HepG2 (cell line): Measurements from ENCODE around the gene PPP1CA. TPM values are rescaled to one million over a fixed set of nuclear protein-coding genes. Genes with fewer than 3 reads are reported as not detected.

Source experiments
- ATF1 ChIP-seq: IDR thresholded peaks from 2 replicates; pipeline ENCODE4 v1.6.1; 2016; ENCODE audit warnings: mild to moderate bottlenecking, control low read depth
- CREM ChIP-seq, 2 experiments: sonication (generic) in 1 of 2; formaldehyde crosslinking in 1 of 2; IDR thresholded peaks; 2 replicates each; pipeline versions ENCODE4 v1.4.0 to v1.6.1; 2016 to 2020; ENCODE audit warnings: antibody characterized with exemption in 1 of 2, mild to moderate bottlenecking in 1 of 2, missing genetic modification reagents in 1 of 2
- ERF ChIP-seq: IDR thresholded peaks from 2 replicates; pipeline ENCODE4 v1.6.1; 2018; ENCODE audit warnings: missing biosample characterization, missing genetic modification reagents
- FOXC1 ChIP-seq: sonication (generic); formaldehyde crosslinking; IDR thresholded peaks from 2 replicates; pipeline ENCODE4 v1.8.0; 2022; ENCODE audit warnings: mild to moderate bottlenecking, missing genetic modification reagents, borderline replicate concordance
- KDM2A ChIP-seq: sonication (generic); formaldehyde crosslinking; IDR thresholded peaks from 2 replicates; pipeline ENCODE4 v1.4.0; 2020; ENCODE audit warnings: low read depth, missing genetic modification reagents, borderline replicate concordance
- KLF16 ChIP-seq, 2 experiments: sonication (generic) in 1 of 2; formaldehyde crosslinking in 1 of 2; IDR thresholded peaks; 2 replicates each; pipeline versions ENCODE4 v1.6.1 to v1.8.0; 2016 to 2023; ENCODE audit warnings: missing genetic modification reagents in 2 of 2, missing compliant biosample characterization in 1 of 2
- NFE2L1 ChIP-seq: sonication (generic); formaldehyde crosslinking; IDR thresholded peaks from 2 replicates; pipeline ENCODE4 v1.4.0; 2020; ENCODE audit warnings: missing genetic modification reagents, mild to moderate bottlenecking, borderline replicate concordance
- NFYC ChIP-seq: IDR thresholded peaks from 2 replicates; pipeline ENCODE4 v1.6.1; 2016; ENCODE audit warnings: missing genetic modification reagents, missing compliant biosample characterization
- SALL2 ChIP-seq: sonication (generic); formaldehyde crosslinking; IDR thresholded peaks from 2 replicates; pipeline ENCODE4 v1.8.1; 2023; ENCODE audit warnings: mild to moderate bottlenecking, missing genetic modification reagents, inconsistent platforms
- SIX1 ChIP-seq: sonication (generic); formaldehyde crosslinking; IDR thresholded peaks from 2 replicates; pipeline ENCODE4 v1.4.0; 2020; ENCODE audit warnings: missing genetic modification reagents, borderline replicate concordance
- ZFP1 ChIP-seq: IDR thresholded peaks from 2 replicates; pipeline ENCODE4 v1.6.1; 2016
- ZFX ChIP-seq: sonication (generic); formaldehyde crosslinking; IDR thresholded peaks from 2 replicates; pipeline ENCODE4 v1.4.0; 2020; ENCODE audit warnings: mild to moderate bottlenecking, low read depth, missing genetic modification reagents, moderate library complexity
- ZIK1 ChIP-seq: sonication (generic); formaldehyde crosslinking; IDR thresholded peaks from 2 replicates; pipeline ENCODE4 v1.5.0; 2020; ENCODE audit warnings: mild to moderate bottlenecking, low read depth, missing genetic modification reagents, borderline replicate concordance
- ZNF136 ChIP-seq: sonication (generic); formaldehyde crosslinking; IDR thresholded peaks from 2 replicates; pipeline ENCODE4 v1.8.1; 2022; ENCODE audit warnings: low read depth, mild to moderate bottlenecking, moderate library complexity, missing genetic modification reagents
- ZNF263 ChIP-seq: sonication (generic); formaldehyde crosslinking; IDR thresholded peaks from 2 replicates; pipeline ENCODE4 v1.4.0; 2020; ENCODE audit warnings: missing genetic modification reagents
- ZNF33B ChIP-seq: sonication (generic); formaldehyde crosslinking; IDR thresholded peaks from 2 replicates; pipeline ENCODE4 v1.5.1; 2020; ENCODE audit warnings: mild to moderate bottlenecking, missing genetic modification reagents
- ZNF501 ChIP-seq: sonication (generic); formaldehyde crosslinking; IDR thresholded peaks from 2 replicates; pipeline ENCODE4 v1.5.1; 2020; ENCODE audit warnings: mild to moderate bottlenecking, moderate library complexity, missing genetic modification reagents
- ZNF510 ChIP-seq: sonication (generic); formaldehyde crosslinking; IDR thresholded peaks from 2 replicates; pipeline ENCODE4 v1.4.0; 2020; ENCODE audit warnings: low read depth, mild to moderate bottlenecking, missing genetic modification reagents
- ZNF549 ChIP-seq: sonication (generic); formaldehyde crosslinking; IDR thresholded peaks from 2 replicates; pipeline ENCODE4 v1.5.0; 2020; ENCODE audit warnings: missing genetic modification reagents
- ZNF605 ChIP-seq: sonication (generic); formaldehyde crosslinking; IDR thresholded peaks from 2 replicates; pipeline ENCODE4 v1.8.0; 2022; ENCODE audit warnings: mild to moderate bottlenecking, missing genetic modification reagents
- polyA plus RNA-seq, 8 experiments: library from polyadenylated mRNA; depleted of rRNA in 3 of 8; stranded (reverse) in 7 of 8; unstranded in 1 of 8; fragments of >200 nt; fragmentation: Illumina TruSeq in 4 of 8; extraction: Trizol in 4 of 8; gene quantifications; 2 replicates each; pipeline versions ENCODE4 v1.2.1 to v1.2.3, GENCODE V29; 2011 to 2016; ENCODE audit warnings: low read depth in 4 of 8, missing spikeins in 1 of 8, mixed read lengths in 1 of 8; ENCODE audit not compliant: insufficient read depth in 1 of 8
- total RNA-seq, 5 experiments: library from RNA; depleted of rRNA; stranded (reverse); fragments of >200 nt; fragmentation: Illumina TruSeq; extraction: Trizol; gene quantifications; 2 replicates each; pipeline ENCODE4 v1.2.3, GENCODE V29; 2016; ENCODE audit warnings: low read depth in 1 of 5
- TF ChIP-seq, protein P1 (sequence below): sonication (generic); formaldehyde crosslinking; IDR thresholded peaks from 2 replicates; pipeline ENCODE4 v1.4.0; 2020; ENCODE audit warnings: low read depth, missing genetic modification reagents
- TF ChIP-seq, protein P2 (sequence below): sonication (generic); formaldehyde crosslinking; IDR thresholded peaks from 2 replicates; pipeline ENCODE4 v1.4.0; 2020; ENCODE audit warnings: mild to moderate bottlenecking, missing genetic modification reagents
- TF ChIP-seq, protein P3 (sequence below), 2 experiments: IDR thresholded peaks; 2 replicates each; pipeline ENCODE4 v1.6.1; 2011 to 2012; ENCODE audit warnings: low read length in 2 of 2, borderline replicate concordance in 1 of 2, low read depth in 1 of 2, mild to moderate bottlenecking in 1 of 2, moderate library complexity in 1 of 2

PPP1CA gene
- total and polyA plus RNA-seq, 2 of the 13 experiments (the other 11 are each of a cell fraction or from before 2014, with no cell fraction given): 149 to 170 TPM

DNA sequence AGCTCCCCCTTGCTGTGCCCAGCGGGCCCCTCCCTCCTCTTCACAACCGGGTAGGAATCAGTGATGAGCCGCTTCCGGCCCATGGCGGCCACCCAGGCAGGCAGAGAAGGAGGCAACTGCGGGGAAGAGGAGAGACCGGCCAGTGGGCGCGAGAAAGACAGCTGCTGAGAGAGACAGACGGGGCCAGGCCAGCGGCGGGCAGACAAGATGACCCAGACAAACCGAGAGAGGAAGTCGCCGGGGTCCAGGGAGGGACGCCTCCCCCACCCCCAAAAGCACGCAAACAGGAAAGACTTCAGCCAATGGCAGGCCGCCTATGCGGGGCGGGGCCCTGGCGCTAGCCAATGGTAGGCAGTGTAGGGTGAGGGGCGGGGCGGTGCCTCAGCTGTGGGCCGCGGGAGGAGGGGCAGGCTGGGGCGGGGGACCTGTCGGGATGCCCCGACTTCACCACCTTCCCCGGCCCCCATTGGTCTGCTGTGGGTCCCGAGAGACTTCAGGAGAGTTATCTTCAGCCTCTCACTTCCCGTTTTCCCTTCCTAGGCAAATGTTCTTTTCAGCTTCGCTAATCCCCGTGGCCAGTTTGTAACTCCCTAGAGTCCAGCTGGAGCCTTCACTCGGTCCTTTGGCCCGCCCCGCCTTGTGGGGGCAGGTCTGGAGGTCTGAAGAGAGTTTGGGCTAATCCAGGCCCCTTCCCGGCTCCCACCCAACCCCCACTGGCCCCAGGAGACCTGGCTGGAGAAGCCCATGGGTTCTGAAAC is 48.2 kb downstream of the PPP1CA start, which contains the start of gene POLD4 (continued):
- no peak for TF ChIP-seq ATF1 (CRISPR knock-in tag)
- TF ChIP-seq NFE2L1 (CRISPR knock-in tag): no peak
- TF ChIP-seq KDM2A (CRISPR knock-in tag): peak; percentile 37; the same call in 1 of the 2 replicates
- TF ChIP-seq, protein P1, sequence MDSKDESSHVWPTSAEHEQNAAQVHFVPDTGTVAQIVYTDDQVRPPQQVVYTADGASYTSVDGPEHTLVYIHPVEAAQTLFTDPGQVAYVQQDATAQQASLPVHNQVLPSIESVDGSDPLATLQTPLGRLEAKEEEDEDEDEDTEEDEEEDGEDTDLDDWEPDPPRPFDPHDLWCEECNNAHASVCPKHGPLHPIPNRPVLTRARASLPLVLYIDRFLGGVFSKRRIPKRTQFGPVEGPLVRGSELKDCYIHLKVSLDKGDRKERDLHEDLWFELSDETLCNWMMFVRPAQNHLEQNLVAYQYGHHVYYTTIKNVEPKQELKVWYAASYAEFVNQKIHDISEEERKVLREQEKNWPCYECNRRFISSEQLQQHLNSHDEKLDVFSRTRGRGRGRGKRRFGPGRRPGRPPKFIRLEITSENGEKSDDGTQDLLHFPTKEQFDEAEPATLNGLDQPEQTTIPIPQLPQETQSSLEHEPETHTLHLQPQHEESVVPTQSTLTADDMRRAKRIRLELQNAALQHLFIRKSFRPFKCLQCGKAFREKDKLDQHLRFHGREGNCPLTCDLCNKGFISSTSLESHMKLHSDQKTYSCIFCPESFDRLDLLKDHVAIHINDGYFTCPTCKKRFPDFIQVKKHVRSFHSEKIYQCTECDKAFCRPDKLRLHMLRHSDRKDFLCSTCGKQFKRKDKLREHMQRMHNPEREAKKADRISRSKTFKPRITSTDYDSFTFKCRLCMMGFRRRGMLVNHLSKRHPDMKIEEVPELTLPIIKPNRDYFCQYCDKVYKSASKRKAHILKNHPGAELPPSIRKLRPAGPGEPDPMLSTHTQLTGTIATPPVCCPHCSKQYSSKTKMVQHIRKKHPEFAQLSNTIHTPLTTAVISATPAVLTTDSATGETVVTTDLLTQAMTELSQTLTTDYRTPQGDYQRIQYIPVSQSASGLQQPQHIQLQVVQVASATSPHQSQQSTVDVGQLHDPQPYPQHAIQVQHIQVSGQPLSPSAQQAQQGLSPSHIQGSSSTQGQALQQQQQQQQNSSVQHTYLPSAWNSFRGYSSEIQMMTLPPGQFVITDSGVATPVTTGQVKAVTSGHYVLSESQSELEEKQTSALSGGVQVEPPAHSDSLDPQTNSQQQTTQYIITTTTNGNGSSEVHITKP: no peak
- peak; percentile 41; the same call in 1 of the 2 replicates for TF ChIP-seq ERF (CRISPR knock-in tag)
- TF ChIP-seq ZNF136 (CRISPR knock-in tag): no peak
- TF ChIP-seq ZNF263 (CRISPR knock-in tag): no peak
- peak; percentile 69; the same call in 1 of the 2 replicates for TF ChIP-seq ZFX (CRISPR knock-in tag)
- no peak for TF ChIP-seq FOXC1
- peak; percentile 83 for TF ChIP-seq ZNF501 (CRISPR knock-in tag)
- TF ChIP-seq CREM (IDR thresholded peaks at IDR 0.05): peak; percentile 47; the same call in 1 of the 2 replicates
- TF ChIP-seq CREM (CRISPR knock-in tag; IDR thresholded peaks at IDR 0.05): no peak
- TF ChIP-seq, protein P2, sequence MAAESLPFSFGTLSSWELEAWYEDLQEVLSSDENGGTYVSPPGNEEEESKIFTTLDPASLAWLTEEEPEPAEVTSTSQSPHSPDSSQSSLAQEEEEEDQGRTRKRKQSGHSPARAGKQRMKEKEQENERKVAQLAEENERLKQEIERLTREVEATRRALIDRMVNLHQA (CRISPR knock-in tag): no peak
- TF ChIP-seq ZNF605: no peak
- no peak for TF ChIP-seq ZNF33B (CRISPR knock-in tag)
- TF ChIP-seq ZIK1 (CRISPR knock-in tag): no peak
- TF ChIP-seq KLF16 (CRISPR knock-in tag; IDR thresholded peaks at IDR 0.05): peak in 1 of 2 experiments; percentile 34; a peak in 1 of 4 replicates
- TF ChIP-seq, protein P3, sequence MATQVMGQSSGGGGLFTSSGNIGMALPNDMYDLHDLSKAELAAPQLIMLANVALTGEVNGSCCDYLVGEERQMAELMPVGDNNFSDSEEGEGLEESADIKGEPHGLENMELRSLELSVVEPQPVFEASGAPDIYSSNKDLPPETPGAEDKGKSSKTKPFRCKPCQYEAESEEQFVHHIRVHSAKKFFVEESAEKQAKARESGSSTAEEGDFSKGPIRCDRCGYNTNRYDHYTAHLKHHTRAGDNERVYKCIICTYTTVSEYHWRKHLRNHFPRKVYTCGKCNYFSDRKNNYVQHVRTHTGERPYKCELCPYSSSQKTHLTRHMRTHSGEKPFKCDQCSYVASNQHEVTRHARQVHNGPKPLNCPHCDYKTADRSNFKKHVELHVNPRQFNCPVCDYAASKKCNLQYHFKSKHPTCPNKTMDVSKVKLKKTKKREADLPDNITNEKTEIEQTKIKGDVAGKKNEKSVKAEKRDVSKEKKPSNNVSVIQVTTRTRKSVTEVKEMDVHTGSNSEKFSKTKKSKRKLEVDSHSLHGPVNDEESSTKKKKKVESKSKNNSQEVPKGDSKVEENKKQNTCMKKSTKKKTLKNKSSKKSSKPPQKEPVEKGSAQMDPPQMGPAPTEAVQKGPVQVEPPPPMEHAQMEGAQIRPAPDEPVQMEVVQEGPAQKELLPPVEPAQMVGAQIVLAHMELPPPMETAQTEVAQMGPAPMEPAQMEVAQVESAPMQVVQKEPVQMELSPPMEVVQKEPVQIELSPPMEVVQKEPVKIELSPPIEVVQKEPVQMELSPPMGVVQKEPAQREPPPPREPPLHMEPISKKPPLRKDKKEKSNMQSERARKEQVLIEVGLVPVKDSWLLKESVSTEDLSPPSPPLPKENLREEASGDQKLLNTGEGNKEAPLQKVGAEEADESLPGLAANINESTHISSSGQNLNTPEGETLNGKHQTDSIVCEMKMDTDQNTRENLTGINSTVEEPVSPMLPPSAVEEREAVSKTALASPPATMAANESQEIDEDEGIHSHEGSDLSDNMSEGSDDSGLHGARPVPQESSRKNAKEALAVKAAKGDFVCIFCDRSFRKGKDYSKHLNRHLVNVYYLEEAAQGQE (IDR thresholded peaks at IDR 0.05; ENCODE audit: borderline replicate concordance in 1 of 2, low read depth in 1 of 2, low read length in 2 of 2): no peak
- TF ChIP-seq ZNF549 (CRISPR knock-in tag): no peak
- TF ChIP-seq ZFP1 (CRISPR knock-in tag): peak; percentile 36; the same call in 1 of the 2 replicates
- TF ChIP-seq ZNF510 (CRISPR knock-in tag): no peak
- TF ChIP-seq SALL2 (CRISPR knock-in tag): peak; percentile 59; the same call in 1 of the 2 replicates
- no peak for TF ChIP-seq SIX1 (CRISPR knock-in tag)
- TF ChIP-seq NFYC: peak; percentile 89
